ENCODE data around the gene SIRPG.
"Not testable (repeated sequence)": the region's sequence is repeated elsewhere in the genome, so short reads cannot be mapped to it uniquely, and the experiment has no call there.

Gene SIRPG

GRCh38 chr20:1635291-1635979 is 22.1 kb downstream of the SIRPG start:
- no peak for DNase-seq

GRCh38 chr20:1633535-1633934 is 24.0 kb downstream of the SIRPG start:
- no peak for DNase-seq

- no peak for DNase-seq
Measured at GRCh38 chr20:1632178-1632577, 25.4 kb downstream of the SIRPG start.

GRCh38 chr20:1631309-1632151 is 26.0 kb downstream of the SIRPG start:
- no peak for DNase-seq

GRCh38 chr20:1630186-1630585 is 27.4 kb downstream of the SIRPG start:
- no peak for DNase-seq

- no peak for DNase-seq
Measured at GRCh38 chr20:1629321-1629720, 28.3 kb downstream of the SIRPG start.

GRCh38 chr20:1628621-1629020 is 29.0 kb downstream of the SIRPG start:
- no peak for DNase-seq

GRCh38 chr20:1627200-1627550 is 30.4 kb downstream of the SIRPG start:
- DNase-seq = no peak

GRCh38 chr20:1626528-1627199 is 30.9 kb downstream of the SIRPG start:
- no peak for DNase-seq

- no peak for DNase-seq
Measured at GRCh38 chr20:1625083-1625690, 32.4 kb downstream of the SIRPG start.

GRCh38 chr20:1623501-1624205 is 33.9 kb downstream of the SIRPG start:
- no peak for DNase-seq

GRCh38 chr20:1622450-1622849 is 35.1 kb downstream of the SIRPG start:
- DNase-seq = no peak

GRCh38 chr20:1621316-1621715 is 36.3 kb downstream of the SIRPG start:
- no peak for DNase-seq

GRCh38 chr20:1619861-1620444 is 37.6 kb downstream of the SIRPG start, which contains the start of gene SIRPB1:
SIRPB1 (minus strand) TSS chr20:1620009; CDS start chr20:1619944, 65 bp downstream.
- no peak for DNase-seq

- no peak for DNase-seq
Measured at GRCh38 chr20:1618954-1619540, 38.5 kb downstream of the SIRPG start.

GRCh38 chr20:1618479-1618878 is 39.1 kb downstream of the SIRPG start:
- DNase-seq = no peak

GRCh38 chr20:1616858-1617434 is 40.6 kb downstream of the SIRPG start:
- no peak for DNase-seq

- not testable (repeated sequence) for DNase-seq
Measured at GRCh38 chr20:1610404-1610803, 47.2 kb downstream of the SIRPG start.

GRCh38 chr20:1608678-1609347 is 48.8 kb downstream of the SIRPG start:
- DNase-seq = not testable (repeated sequence)

- no peak for DNase-seq
Measured at GRCh38 chr20:1600736-1601135, 56.8 kb downstream of the SIRPG start.

GRCh38 chr20:1595333-1595732 is 62.2 kb downstream of the SIRPG start:
- no peak for DNase-seq

All from activated T-cell treated with anti-CD3 and anti-CD28 coated beads, Interleukin-2, amount 50 U/mL, for 1 hour (primary cell).